ENCODE data around the gene CABP2. TPM values are rescaled to one million over a fixed set of nuclear protein-coding genes. Genes with fewer than 3 reads are reported as not detected.

The CABP2 gene
- total RNA-seq, 1 donor from 2014 or later: not detected

DNA sequence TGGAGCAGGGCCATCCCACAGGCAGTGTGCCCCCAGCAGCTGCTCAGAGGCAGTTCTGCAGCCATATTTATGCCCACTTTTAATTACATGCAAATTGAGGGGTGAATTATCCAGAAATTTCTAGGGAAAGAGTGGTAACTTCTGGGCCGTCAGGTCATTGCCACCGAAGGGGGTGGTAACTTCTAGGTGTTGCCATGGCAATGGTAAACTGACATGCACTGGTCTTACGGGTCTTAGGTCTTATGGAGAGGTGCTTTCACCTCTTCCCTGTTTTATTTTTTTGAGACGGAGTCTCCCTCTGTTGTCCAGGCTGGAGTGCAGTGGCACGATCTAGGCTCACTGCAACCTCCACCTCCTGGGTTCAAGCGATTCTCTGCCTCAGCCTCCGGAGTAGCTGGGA is 50.4 kb downstream of the CABP2 start:
- TF ChIP-seq, protein P1, sequence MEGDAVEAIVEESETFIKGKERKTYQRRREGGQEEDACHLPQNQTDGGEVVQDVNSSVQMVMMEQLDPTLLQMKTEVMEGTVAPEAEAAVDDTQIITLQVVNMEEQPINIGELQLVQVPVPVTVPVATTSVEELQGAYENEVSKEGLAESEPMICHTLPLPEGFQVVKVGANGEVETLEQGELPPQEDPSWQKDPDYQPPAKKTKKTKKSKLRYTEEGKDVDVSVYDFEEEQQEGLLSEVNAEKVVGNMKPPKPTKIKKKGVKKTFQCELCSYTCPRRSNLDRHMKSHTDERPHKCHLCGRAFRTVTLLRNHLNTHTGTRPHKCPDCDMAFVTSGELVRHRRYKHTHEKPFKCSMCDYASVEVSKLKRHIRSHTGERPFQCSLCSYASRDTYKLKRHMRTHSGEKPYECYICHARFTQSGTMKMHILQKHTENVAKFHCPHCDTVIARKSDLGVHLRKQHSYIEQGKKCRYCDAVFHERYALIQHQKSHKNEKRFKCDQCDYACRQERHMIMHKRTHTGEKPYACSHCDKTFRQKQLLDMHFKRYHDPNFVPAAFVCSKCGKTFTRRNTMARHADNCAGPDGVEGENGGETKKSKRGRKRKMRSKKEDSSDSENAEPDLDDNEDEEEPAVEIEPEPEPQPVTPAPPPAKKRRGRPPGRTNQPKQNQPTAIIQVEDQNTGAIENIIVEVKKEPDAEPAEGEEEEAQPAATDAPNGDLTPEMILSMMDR (IDR thresholded peaks at IDR 0.05; ENCODE audit: insufficient read depth, low read length, poor library complexity, severe bottlenecking): no peak
- DNase-seq (ENCODE audit: low read depth): no peak
- no peak overlapping the region for H3K4me3 ChIP-seq (ENCODE audit: low read depth, low read length)
- H3K36me3 ChIP-seq (ENCODE audit: control insufficient read depth, insufficient read depth, low read length): no peaks in the 10 kb centered on the region
- H3K27me3 ChIP-seq (ENCODE audit: control insufficient read depth, insufficient read depth, low read length): no peaks in the 10 kb centered on the region

DNA sequence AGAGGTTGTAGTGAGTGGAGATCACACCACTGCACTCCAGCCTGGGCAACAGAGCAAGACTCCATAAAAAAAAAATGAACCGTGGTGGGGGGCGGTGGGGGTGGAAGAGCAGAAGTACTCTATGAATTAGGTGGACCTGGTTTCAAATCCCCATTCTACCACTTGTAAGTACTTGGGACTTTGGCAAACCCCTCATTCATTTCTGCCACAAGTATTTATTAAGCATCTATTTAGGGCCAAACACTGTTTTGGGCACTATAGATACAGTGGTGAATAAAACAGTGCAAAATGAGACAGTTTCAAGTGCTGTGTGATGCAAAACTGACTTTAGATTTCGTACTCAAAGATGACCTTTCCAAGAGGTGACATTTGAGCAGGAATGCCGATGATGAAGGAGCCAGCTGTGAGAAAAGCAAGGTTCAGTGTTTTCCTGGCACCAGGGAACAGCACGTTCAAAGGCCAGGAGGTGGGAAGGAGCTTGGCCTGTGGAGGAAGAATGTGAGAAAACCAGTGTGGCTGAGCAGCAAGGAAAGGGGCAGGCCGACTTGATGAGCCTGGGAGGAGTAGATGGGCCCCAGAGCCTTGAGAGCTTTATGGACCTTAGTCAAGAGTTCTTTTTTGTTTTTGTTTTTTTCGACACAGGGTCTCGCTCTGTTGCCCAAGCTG is 52.8 kb downstream of the CABP2 start:
- H3K27me3 ChIP-seq (ENCODE audit: control insufficient read depth, insufficient read depth, low read length): no peaks in the 10 kb centered on the region
- TF ChIP-seq, protein P1 (IDR thresholded peaks at IDR 0.05; ENCODE audit: insufficient read depth, low read length, poor library complexity, severe bottlenecking): no peak
- no peak for DNase-seq (ENCODE audit: low read depth)

DNA sequence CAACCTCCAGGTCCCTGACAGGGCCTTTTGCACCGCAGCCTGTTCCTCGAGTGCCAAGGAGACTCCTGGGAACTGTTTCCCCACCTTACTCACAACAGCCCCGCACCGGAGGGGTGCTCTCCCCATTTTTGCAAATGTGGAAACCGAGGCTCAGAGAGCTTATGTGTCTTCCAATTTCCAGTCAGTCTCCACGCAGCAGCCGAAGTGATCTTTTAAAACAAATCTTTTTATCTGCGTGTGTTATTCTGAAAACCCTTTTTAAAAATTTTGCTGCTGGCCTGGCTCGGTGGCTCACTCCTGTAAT is 53.8 kb downstream of the CABP2 start:
- Histone ChIP-seq H3K4me3 (ENCODE audit: low read depth, low read length) (peak overlapping the region; percentile 43), H3K27me3 (ENCODE audit: control insufficient read depth, insufficient read depth, low read length) (no peaks in the 10 kb centered on the region), H3K36me3 (ENCODE audit: control insufficient read depth, insufficient read depth, low read length) (peaks cover 2% of the 10 kb centered on the region)
- TF ChIP-seq, protein P1 (IDR thresholded peaks at IDR 0.05; ENCODE audit: insufficient read depth, low read length, poor library complexity, severe bottlenecking): no peak
- no peak for DNase-seq (ENCODE audit: low read depth)

More for the DNA sequence above, 52.8 kb downstream of the CABP2 start:
- peaks cover 2% of the 10 kb centered on the region for H3K36me3 ChIP-seq (ENCODE audit: control insufficient read depth, insufficient read depth, low read length)
- H3K4me3 ChIP-seq (ENCODE audit: low read depth, low read length): no peak overlapping the region

Other genes with a start within 250 kb of the CABP2 start
- 36.6 and 48.5 TPM in 2 replicates for gene ANKRD13D, start 234.1 kb downstream of the CABP2 start, total RNA-seq
- gene SSH3, start 219.9 kb downstream of the CABP2 start, total RNA-seq: 37.2 and 39.9 TPM in 2 replicates
- gene POLD4, start 169.9 kb downstream of the CABP2 start, total RNA-seq: 70.7 and 75.5 TPM in 2 replicates
- 33.1 and 34.3 TPM in 2 replicates for gene CLCF1, start 149.8 kb downstream of the CABP2 start, total RNA-seq
- gene RAD9A, start 131.5 kb downstream of the CABP2 start, total RNA-seq: 8.3 and 13.6 TPM in 2 replicates
- gene PPP1CA, start 121.6 kb downstream of the CABP2 start, total RNA-seq: 309 and 319 TPM in 2 replicates
- 0.84 and 1.0 TPM in 2 replicates for gene TBC1D10C, start 119.4 kb downstream of the CABP2 start, total RNA-seq
- gene CARNS1, start 107.8 kb downstream of the CABP2 start, total RNA-seq: 0.21 and 0.27 TPM in 2 replicates
- gene RPS6KB2, start 95.0 kb downstream of the CABP2 start, total RNA-seq: 64.6 and 86.5 TPM in 2 replicates
- 2.5 and 3.0 TPM in 2 replicates for gene PTPRCAP, start 85.8 kb downstream of the CABP2 start, total RNA-seq
- gene CORO1B, start 80.0 kb downstream of the CABP2 start, total RNA-seq: 136 and 153 TPM in 2 replicates
- not detected in 2 replicates for gene GPR152, start 70.7 kb downstream of the CABP2 start, total RNA-seq
- 0.17 TPM in 1 of 2 replicates, not detected in the other for gene CABP4, start 68.1 kb downstream of the CABP2 start, total RNA-seq
- gene TMEM134, start 54.2 kb downstream of the CABP2 start, total RNA-seq: 53.8 and 102 TPM in 2 replicates
- 45.9 and 55.9 TPM in 2 replicates for gene AIP, start 40.4 kb downstream of the CABP2 start, total RNA-seq
- gene PITPNM1, start 18.1 kb downstream of the CABP2 start, total RNA-seq: 50.8 and 55.5 TPM in 2 replicates
- 104 and 135 TPM in 2 replicates for gene CDK2AP2, start 15.3 kb downstream of the CABP2 start, total RNA-seq
- gene GSTP1, start 60.4 kb upstream of the CABP2 start, total RNA-seq: 1,390 and 1,923 TPM in 2 replicates
- gene NDUFV1, start 83.5 kb upstream of the CABP2 start, total RNA-seq: 229 and 262 TPM in 2 replicates
- gene NUDT8, start 106.5 kb upstream of the CABP2 start, total RNA-seq: 5.1 TPM in 2 replicates
- gene TBX10, start 116.3 kb upstream of the CABP2 start, total RNA-seq: not detected in 2 replicates
- 0.21 TPM in 1 of 2 replicates, not detected in the other for gene ACY3, start 127.3 kb upstream of the CABP2 start, total RNA-seq
- gene ALDH3B2, start 151.2 kb upstream of the CABP2 start, total RNA-seq: 0.07 and 0.13 TPM in 2 replicates